GM21528 (cell line): Measurements from ENCODE around the gene SNRK.

Experiments
- ATAC-seq: cut with Tn5 transposase; IDR thresholded peaks from one replicate; pipeline ENCODE4 v1.9.1; 2021; ENCODE audit warnings: mild to moderate bottlenecking, moderate library complexity; ENCODE audit not compliant: unreplicated experiment, low FRiP score

The SNRK gene

GRCh38 chr3:43304126-43304525, 17.8 kb downstream of the SNRK start:
- ATAC-seq: no peak

GRCh38 chr3:43307226-43307625, 20.9 kb downstream of the SNRK start:
- no peak for ATAC-seq

GRCh38 chr3:43307649-43308048, 21.3 kb downstream of the SNRK start:
- no peak for ATAC-seq

GRCh38 chr3:43309372-43310305, 23.3 kb downstream of the SNRK start:
- no peak for ATAC-seq

GRCh38 chr3:43316783-43317460, 30.6 kb downstream of the SNRK start:
- no peak for ATAC-seq

GRCh38 chr3:43317461-43318316, 31.3 kb downstream of the SNRK start:
- no peak for ATAC-seq

- no peak for ATAC-seq
These were observed 33.0 kb downstream of the SNRK start for GRCh38 chr3:43319376-43319775.

GRCh38 chr3:43319794-43320193, 33.5 kb downstream of the SNRK start:
- ATAC-seq: no peak

- ATAC-seq: no peak
These were observed 33.9 kb downstream of the SNRK start for GRCh38 chr3:43320288-43320687.

- no peak for ATAC-seq
These were observed 37.2 kb downstream of the SNRK start for GRCh38 chr3:43323541-43323940.

GRCh38 chr3:43326891-43327581, 40.7 kb downstream of the SNRK start:
- no peak for ATAC-seq

- ATAC-seq: no peak
These were observed 41.2 kb downstream of the SNRK start for GRCh38 chr3:43327582-43327979.

GRCh38 chr3:43328653-43329052, 42.3 kb downstream of the SNRK start:
- ATAC-seq: no peak

- no peak for ATAC-seq
These were observed 44.6 kb downstream of the SNRK start for GRCh38 chr3:43330981-43331380.

GRCh38 chr3:43331381-43331780, 45.0 kb downstream of the SNRK start:
- no peak for ATAC-seq

- ATAC-seq: no peak
These were observed 48.6 kb downstream of the SNRK start for GRCh38 chr3:43334976-43335375.

- ATAC-seq: no peak
These were observed 49.5 kb downstream of the SNRK start for GRCh38 chr3:43335799-43336198.

GRCh38 chr3:43338295-43338694, 52.0 kb downstream of the SNRK start:
- no peak for ATAC-seq

GRCh38 chr3:43340403-43340802, 54.1 kb downstream of the SNRK start:
- no peak for ATAC-seq

- no peak for ATAC-seq
These were observed 55.4 kb downstream of the SNRK start for GRCh38 chr3:43341788-43342187.
